Loucy (cell line): Measurements from ENCODE around the gene PRR29.

Source experiments
- H2AFZ ChIP-seq: fragments of 200-600 bp; sonication (generic); 2 replicates; pipeline ENCODE4 v1.6.0; 2016; ENCODE audit warnings: antibody characterized with exemption, mild to moderate bottlenecking, low read length, moderate library complexity
- H3F3A ChIP-seq: fragments of 200-600 bp; 2 replicates; pipeline ENCODE4 v1.6.0; 2016; ENCODE audit warnings: antibody characterized with exemption, low read depth, mild to moderate bottlenecking
- H3K27me3 ChIP-seq: fragments of 200-600 bp; sonication (generic); 2 replicates; pipeline ENCODE4 v1.6.1; 2014; ENCODE audit warnings: low read length, mild to moderate bottlenecking; ENCODE audit not compliant: insufficient read depth, poor library complexity, severe bottlenecking
- H3K36me3 ChIP-seq: fragments of 200-600 bp; sonication (generic); 2 replicates; pipeline ENCODE4 v1.6.1; 2016; ENCODE audit warnings: low read length; ENCODE audit not compliant: insufficient read depth
- H3K4me1 ChIP-seq: fragments of 200-600 bp; sonication (generic); 2 replicates; pipeline ENCODE4 v1.5.1; 2014; ENCODE audit warnings: low read length, mild to moderate bottlenecking; ENCODE audit not compliant: insufficient read depth, poor library complexity, severe bottlenecking
- H3K4me2 ChIP-seq: fragments of 200-600 bp; sonication (generic); 2 replicates; pipeline ENCODE4 v1.6.0; 2014; ENCODE audit warnings: antibody characterized with exemption, low read length, low read depth, mild to moderate bottlenecking; ENCODE audit not compliant: poor library complexity, severe bottlenecking
- H3K4me3 ChIP-seq: fragments of 200-600 bp; sonication (generic); 2 replicates; pipeline ENCODE4 v1.5.1; 2014; ENCODE audit warnings: low read length, mild to moderate bottlenecking, mixed read lengths; ENCODE audit not compliant: poor library complexity, severe bottlenecking
- H3K79me2 ChIP-seq: fragments of 200-600 bp; sonication (generic); 2 replicates; pipeline ENCODE4 v1.6.1; 2014; ENCODE audit warnings: low read length; ENCODE audit not compliant: insufficient read depth
- H3K9ac ChIP-seq: fragments of 200-600 bp; sonication (generic); 2 replicates; pipeline ENCODE4 v1.6.0; 2014; ENCODE audit warnings: mild to moderate bottlenecking, low read depth, low read length, moderate library complexity; ENCODE audit not compliant: poor library complexity, severe bottlenecking
- H3K9me2 ChIP-seq: fragments of 200-600 bp; sonication (generic); replicated peaks from 2 replicates; pipeline ENCODE4 v1.6.1; 2016; ENCODE audit warnings: low read depth, low read length, mixed read lengths
- H3K9me3 ChIP-seq: fragments of 200-600 bp; sonication (generic); 2 replicates; pipeline ENCODE4 v1.6.1; 2014; ENCODE audit warnings: mild to moderate bottlenecking, antibody characterized with exemption, low read length, low read depth; ENCODE audit not compliant: insufficient read depth
- H4K20me1 ChIP-seq: fragments of 200-600 bp; sonication (generic); 2 replicates; pipeline ENCODE4 v1.6.0; 2014; ENCODE audit warnings: antibody characterized with exemption, low read length, mild to moderate bottlenecking; ENCODE audit not compliant: insufficient read depth, poor library complexity, severe bottlenecking
- EZH2phosphoT487 ChIP-seq: fragments of 200-600 bp; IDR thresholded peaks from 2 replicates; pipeline ENCODE4 v1.6.1; 2018; ENCODE audit warnings: antibody characterized with exemption, mild to moderate bottlenecking, moderate library complexity, borderline replicate concordance
- TF ChIP-seq, protein P1 (sequence below): fragments of 200-600 bp; sonication (generic); conservative IDR thresholded peaks from 2 replicates; pipeline ENCODE4 v1.5.1; 2014; ENCODE audit warnings: mild to moderate bottlenecking, antibody characterized with exemption, low read length

PRR29 gene

DNA sequence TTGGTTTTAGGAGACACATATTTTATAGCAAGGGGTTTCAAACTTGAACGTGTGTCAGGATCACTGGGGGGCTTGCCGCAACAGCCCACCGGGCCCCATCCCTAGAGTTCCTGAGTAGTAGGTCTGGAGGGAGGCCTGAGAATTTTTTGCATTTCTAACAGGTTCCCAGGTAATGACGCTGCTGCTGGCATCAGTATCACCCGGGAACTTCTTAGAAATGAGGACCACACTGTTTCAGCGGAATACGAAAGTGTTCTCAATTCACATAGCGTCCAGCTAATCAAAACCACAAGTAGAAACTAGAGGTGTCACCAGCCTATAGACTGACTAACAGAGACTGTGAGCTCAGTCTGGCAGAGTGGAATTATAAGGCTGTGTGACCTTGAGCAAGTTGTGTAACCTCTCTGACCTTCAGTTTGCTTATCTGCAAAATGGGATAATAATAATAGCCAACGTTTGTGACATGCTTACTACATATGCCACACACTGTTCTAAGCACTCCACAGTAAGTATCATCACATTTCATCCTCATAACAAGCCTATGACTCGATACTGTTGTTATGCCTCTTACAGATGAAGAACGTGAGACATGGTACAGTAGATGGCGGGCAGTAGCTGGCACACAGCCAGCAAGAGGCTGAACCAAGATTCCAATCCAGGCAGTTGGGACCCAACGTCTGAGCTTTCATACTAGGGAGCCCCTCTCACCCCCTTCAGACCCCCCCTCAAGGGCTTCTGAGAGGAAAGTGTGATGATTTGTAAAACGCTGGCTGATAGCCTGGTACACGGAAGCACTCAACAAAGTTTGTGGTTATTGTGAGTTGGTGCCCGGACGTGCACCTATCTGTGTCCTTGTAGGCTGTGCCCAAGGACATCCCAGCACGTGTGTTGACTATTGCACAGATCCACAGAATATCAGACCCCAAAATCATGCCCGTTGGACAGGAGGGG, 26.9 kb downstream of the PRR29 start:
- Histone ChIP-seq H2AFZ (no peak overlapping the region), H4K20me1 (no peaks in the 10 kb centered on the region), H3K9me3 (no peaks in the 10 kb centered on the region), H3F3A (peaks cover 20% of the 10 kb centered on the region), H3K4me2 (peak overlapping the region; percentile 85), H3K36me3 (no peaks in the 10 kb centered on the region), H3K79me2 (peaks cover 18% of the 10 kb centered on the region; the same call in 1 of the 2 replicates), H3K9ac (peak overlapping the region; percentile 51), H3K9me2 (no peaks in the 10 kb centered on the region), H3K4me3 (peak overlapping the region; percentile 82), H3K27me3 (no peaks in the 10 kb centered on the region), H3K4me1 (peaks cover 61% of the 10 kb centered on the region)
- TF ChIP-seq, protein P1, sequence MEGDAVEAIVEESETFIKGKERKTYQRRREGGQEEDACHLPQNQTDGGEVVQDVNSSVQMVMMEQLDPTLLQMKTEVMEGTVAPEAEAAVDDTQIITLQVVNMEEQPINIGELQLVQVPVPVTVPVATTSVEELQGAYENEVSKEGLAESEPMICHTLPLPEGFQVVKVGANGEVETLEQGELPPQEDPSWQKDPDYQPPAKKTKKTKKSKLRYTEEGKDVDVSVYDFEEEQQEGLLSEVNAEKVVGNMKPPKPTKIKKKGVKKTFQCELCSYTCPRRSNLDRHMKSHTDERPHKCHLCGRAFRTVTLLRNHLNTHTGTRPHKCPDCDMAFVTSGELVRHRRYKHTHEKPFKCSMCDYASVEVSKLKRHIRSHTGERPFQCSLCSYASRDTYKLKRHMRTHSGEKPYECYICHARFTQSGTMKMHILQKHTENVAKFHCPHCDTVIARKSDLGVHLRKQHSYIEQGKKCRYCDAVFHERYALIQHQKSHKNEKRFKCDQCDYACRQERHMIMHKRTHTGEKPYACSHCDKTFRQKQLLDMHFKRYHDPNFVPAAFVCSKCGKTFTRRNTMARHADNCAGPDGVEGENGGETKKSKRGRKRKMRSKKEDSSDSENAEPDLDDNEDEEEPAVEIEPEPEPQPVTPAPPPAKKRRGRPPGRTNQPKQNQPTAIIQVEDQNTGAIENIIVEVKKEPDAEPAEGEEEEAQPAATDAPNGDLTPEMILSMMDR = no peak
- no peak for TF ChIP-seq EZH2phosphoT487

DNA sequence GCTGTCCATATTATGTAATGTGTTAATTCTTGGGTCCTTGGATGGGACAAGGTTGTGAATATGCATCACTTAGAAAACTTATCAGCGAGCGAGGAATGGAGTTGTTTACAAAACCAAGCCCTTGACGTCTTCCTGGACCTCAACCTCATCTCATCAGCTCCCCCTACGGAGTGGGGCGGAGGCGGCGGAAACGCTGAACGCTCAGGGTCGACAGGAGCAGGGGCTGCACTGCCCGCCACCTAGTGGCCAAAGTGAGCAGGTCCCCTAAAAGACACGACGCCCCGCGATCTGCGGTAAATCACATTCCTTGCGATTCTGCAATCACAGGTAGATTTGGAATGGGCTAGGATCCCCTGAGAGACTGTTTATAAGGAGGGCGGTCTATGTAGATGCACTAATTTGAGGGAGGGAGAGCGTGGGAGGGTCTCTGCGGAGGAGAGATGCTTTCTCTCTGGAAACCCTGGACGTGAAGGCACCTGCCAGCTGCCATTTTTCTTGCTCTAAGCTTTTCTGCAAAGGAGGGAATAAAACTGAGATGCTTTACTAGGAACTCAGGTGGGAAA, 27.7 kb downstream of the PRR29 start:
- TF ChIP-seq, protein P1 = peak; percentile 99
- TF ChIP-seq EZH2phosphoT487 = no peak
- Histone ChIP-seq H3K4me3 (peak overlapping the region; percentile 82), H3K9ac (peak overlapping the region; percentile 57), H3K4me1 (peaks cover 61% of the 10 kb centered on the region), H3K9me3 (no peaks in the 10 kb centered on the region), H3F3A (peaks cover 17% of the 10 kb centered on the region), H3K36me3 (no peaks in the 10 kb centered on the region), H3K4me2 (peak overlapping the region; percentile 85), H3K79me2 (peaks cover 18% of the 10 kb centered on the region; the same call in 1 of the 2 replicates), H3K27me3 (no peaks in the 10 kb centered on the region), H3K9me2 (no peaks in the 10 kb centered on the region), H4K20me1 (no peaks in the 10 kb centered on the region), H2AFZ (peak overlapping the region; percentile 85)

DNA sequence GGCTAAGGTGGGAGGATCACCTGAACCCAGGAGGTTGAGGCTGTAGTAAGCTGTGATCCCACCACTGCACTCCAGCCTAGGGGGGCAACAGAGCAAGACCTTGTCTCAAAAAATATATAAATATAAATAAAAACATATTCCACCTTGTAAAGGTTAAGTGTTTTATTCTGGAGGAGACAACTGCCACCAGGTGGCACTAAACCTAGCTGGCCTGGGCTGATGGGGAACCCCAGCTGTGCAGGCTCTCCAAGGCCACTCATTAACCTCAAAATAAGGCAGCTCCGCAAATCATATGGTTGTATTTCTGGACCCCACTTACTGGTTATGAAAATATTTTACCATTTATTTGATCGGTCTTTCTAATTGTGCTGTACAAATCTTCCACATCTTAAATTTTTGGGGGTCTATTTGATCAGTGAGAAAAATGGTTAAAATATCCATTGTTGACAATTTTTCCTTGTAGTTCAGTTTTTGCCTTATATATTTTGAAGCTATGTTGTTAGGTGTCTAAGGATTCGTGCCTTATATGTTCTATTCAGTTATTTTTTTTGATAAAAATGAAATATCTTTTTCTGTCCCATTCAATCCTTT, 30.8 kb downstream of the PRR29 start:
- no peak for TF ChIP-seq EZH2phosphoT487
- TF ChIP-seq, protein P1 = peak; percentile 70
- H3K9me3 ChIP-seq = no peaks in the 10 kb centered on the region
- no peak overlapping the region for H3K9ac ChIP-seq
- no peaks in the 10 kb centered on the region for H3K9me2 ChIP-seq
- peaks cover 18% of the 10 kb centered on the region; the same call in 1 of the 2 replicates for H3K79me2 ChIP-seq
- H3K4me1 ChIP-seq = peaks cover 29% of the 10 kb centered on the region
- peaks cover 4% of the 10 kb centered on the region; the same call in 1 of the 2 replicates for H3F3A ChIP-seq
- H3K27me3 ChIP-seq = no peaks in the 10 kb centered on the region
- no peak overlapping the region for H3K4me2 ChIP-seq
- H3K36me3 ChIP-seq = no peaks in the 10 kb centered on the region
- H4K20me1 ChIP-seq = no peaks in the 10 kb centered on the region
- no peak overlapping the region for H3K4me3 ChIP-seq
- H2AFZ ChIP-seq = no peak overlapping the region
